Panc1 (cell line): Measurements from ENCODE around the gene TRIB2. TPM values are rescaled to one million over a fixed set of nuclear protein-coding genes. Genes with fewer than 3 reads are reported as not detected.

Source experiments
- ATAC-seq: fragments of 200-7000 bp; cut with Tn5 transposase; 2 replicates; pipeline ENCODE4 v1.9.1; 2020; ENCODE audit warnings: mild to moderate bottlenecking, moderate library complexity
- BruUV-seq: library from RNA; stranded (reverse); fragments of 400-500 nt; replicated peaks from 2 replicates; lab custom pipeline; 2021; lab: Mats Ljungman, UMichigan
- CTCF ChIA-PET: fragments of 300-600 bp; sonication (Branson Sonifier 250); formaldehyde crosslinking; loops from one replicate; lab custom pipeline; 2022; ENCODE audit warnings: antibody characterized with exemption; lab: Charles Lee
- POLR2A ChIA-PET: fragments of 300-600 bp; sonication (Branson Sonifier 250); formaldehyde crosslinking; loops from one replicate; lab custom pipeline; 2022; ENCODE audit warnings: antibody characterized with exemption; lab: Charles Lee
- DNase-seq: peaks from one replicate; pipeline ENCODE4 v3.0.0-alpha.2; 2010; ENCODE audit warnings: low read depth, low spot score
- H3K27ac ChIP-seq: 2 replicates; pipeline ENCODE4 v1.5.1; 2011; ENCODE audit warnings: mild to moderate bottlenecking, low read length, inconsistent platforms
- H3K27me3 ChIP-seq: fragments of 200-500 bp; sonication (Bioruptor generic); 2 replicates; pipeline ENCODE4 v1.6.0; 2014; ENCODE audit warnings: low read length, inconsistent platforms; ENCODE audit not compliant: control insufficient read depth, insufficient read depth
- H3K36me3 ChIP-seq: fragments of 200-500 bp; sonication (Bioruptor generic); 2 replicates; pipeline ENCODE4 v1.5.1; 2014; ENCODE audit warnings: inconsistent platforms, mild to moderate bottlenecking, low read length, moderate library complexity; ENCODE audit not compliant: control insufficient read depth, insufficient read depth
- H3K4me1 ChIP-seq: 2 replicates; pipeline ENCODE4 v1.5.1; 2011; ENCODE audit warnings: inconsistent platforms, mild to moderate bottlenecking, low read length, moderate library complexity; ENCODE audit not compliant: control insufficient read depth, insufficient read depth
- H3K4me3 ChIP-seq, 2 experiments: 2 replicates each; pipeline ENCODE4 v1.5.1; 2011 to 2012; ENCODE audit warnings: low read depth in 2 of 2, low read length in 2 of 2, mild to moderate bottlenecking in 2 of 2, inconsistent platforms in 1 of 2, moderate library complexity in 1 of 2
- H3K9me3 ChIP-seq: fragments of 200-500 bp; sonication (Bioruptor generic); 2 replicates; pipeline ENCODE4 v1.5.1; 2014; ENCODE audit warnings: low read depth, mild to moderate bottlenecking, inconsistent platforms, low read length, moderate library complexity; ENCODE audit not compliant: control insufficient read depth, insufficient read depth
- POLR2AphosphoS5 ChIP-seq: IDR thresholded peaks from 2 replicates; pipeline ENCODE4 v1.6.1; 2012; ENCODE audit warnings: mild to moderate bottlenecking, low read depth, low read length, moderate library complexity
- SIN3A ChIP-seq: IDR thresholded peaks from 2 replicates; pipeline ENCODE4 v1.6.1; 2012; ENCODE audit warnings: low read depth, mild to moderate bottlenecking, low read length, moderate library complexity, borderline replicate concordance; ENCODE audit not compliant: insufficient read depth
- TCF7L2 ChIP-seq: IDR thresholded peaks from 2 replicates; pipeline ENCODE4 v1.6.1; 2011; ENCODE audit warnings: mild to moderate bottlenecking, low read depth, low read length, inconsistent platforms
- in situ Hi-C: cut with HindIII; loops from 2 replicates; pipeline ENCODE4 v1.10.0; 2016; ENCODE audit warnings: low sequenced_read_pairs, low pct_unique_long_range_greater_than_20kb
- intact Hi-C: fragments of 100-400 bp; cut with micrococcal nuclease; formaldehyde crosslinking; loops from one replicate; pipeline ENCODE4 v1.10.0; 2022; ENCODE audit not compliant: unreplicated experiment
- total RNA-seq: library from RNA; stranded (reverse); gene quantifications from one replicate; pipeline ENCODE4 v1.2.1, GENCODE V29; 2021; ENCODE audit not compliant: unreplicated experiment
- TF ChIP-seq, protein P1 (sequence below): fragments of 450-650 bp; IDR thresholded peaks from 2 replicates; pipeline ENCODE4 v1.5.1; 2017; ENCODE audit warnings: mild to moderate bottlenecking
- TF ChIP-seq, protein P2 (sequence below), 2 experiments: IDR thresholded peaks; 2 replicates each; pipeline ENCODE4 v1.6.1; 2011 to 2012; ENCODE audit warnings: low read depth in 2 of 2, control low read depth in 1 of 2, low read length in 1 of 2, mild to moderate bottlenecking in 1 of 2, moderate library complexity in 1 of 2; ENCODE audit not compliant: insufficient read depth in 1 of 2

The TRIB2 gene
- total RNA-seq, 1 experiment from 2014 or later = 43.2 TPM

DNA sequence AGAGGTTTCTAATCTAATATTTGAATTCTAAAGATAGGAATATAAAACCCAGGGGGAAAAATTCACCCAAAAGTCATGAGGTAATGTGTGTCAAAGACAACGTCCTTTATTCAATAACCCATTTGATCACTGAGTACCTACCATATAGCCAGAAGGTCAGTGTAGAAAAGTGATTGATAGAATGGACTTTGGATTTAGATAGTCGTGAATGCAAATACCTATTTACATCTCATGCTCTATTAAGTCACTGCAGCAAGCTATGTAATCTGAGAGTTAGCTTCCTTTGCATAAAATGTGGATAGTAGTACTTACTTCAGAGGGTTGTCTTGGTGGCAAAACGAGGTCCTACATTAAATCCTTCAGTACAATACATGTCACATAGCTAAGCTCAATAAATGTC lies 27.8 kb upstream of the TRIB2 start:
- Histone ChIP-seq H3K36me3 (no peaks in the 10 kb centered on the region), H3K4me3 (no peak overlapping the region), H3K27ac (no peak overlapping the region), H3K27me3 (no peaks in the 10 kb centered on the region), H3K9me3 (peaks cover 3% of the 10 kb centered on the region; the same call in 1 of the 2 replicates), H3K4me1 (peaks cover 5% of the 10 kb centered on the region; the same call in 1 of the 2 replicates)
- DNase-seq (no peak), ATAC-seq (no peak)
- CTCF ChIA-PET = no interaction called here
- POLR2A ChIA-PET = no interaction called here
- BruUV-seq = no TSS peak
- intact Hi-C loops (no loop called here), in situ Hi-C loops (no loop called here)
- TF ChIP-seq TCF7L2 (no peak), POLR2AphosphoS5 (no peak), SIN3A (no peak)
- TF ChIP-seq, protein P1, sequence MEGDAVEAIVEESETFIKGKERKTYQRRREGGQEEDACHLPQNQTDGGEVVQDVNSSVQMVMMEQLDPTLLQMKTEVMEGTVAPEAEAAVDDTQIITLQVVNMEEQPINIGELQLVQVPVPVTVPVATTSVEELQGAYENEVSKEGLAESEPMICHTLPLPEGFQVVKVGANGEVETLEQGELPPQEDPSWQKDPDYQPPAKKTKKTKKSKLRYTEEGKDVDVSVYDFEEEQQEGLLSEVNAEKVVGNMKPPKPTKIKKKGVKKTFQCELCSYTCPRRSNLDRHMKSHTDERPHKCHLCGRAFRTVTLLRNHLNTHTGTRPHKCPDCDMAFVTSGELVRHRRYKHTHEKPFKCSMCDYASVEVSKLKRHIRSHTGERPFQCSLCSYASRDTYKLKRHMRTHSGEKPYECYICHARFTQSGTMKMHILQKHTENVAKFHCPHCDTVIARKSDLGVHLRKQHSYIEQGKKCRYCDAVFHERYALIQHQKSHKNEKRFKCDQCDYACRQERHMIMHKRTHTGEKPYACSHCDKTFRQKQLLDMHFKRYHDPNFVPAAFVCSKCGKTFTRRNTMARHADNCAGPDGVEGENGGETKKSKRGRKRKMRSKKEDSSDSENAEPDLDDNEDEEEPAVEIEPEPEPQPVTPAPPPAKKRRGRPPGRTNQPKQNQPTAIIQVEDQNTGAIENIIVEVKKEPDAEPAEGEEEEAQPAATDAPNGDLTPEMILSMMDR = no peak
- TF ChIP-seq, protein P2, sequence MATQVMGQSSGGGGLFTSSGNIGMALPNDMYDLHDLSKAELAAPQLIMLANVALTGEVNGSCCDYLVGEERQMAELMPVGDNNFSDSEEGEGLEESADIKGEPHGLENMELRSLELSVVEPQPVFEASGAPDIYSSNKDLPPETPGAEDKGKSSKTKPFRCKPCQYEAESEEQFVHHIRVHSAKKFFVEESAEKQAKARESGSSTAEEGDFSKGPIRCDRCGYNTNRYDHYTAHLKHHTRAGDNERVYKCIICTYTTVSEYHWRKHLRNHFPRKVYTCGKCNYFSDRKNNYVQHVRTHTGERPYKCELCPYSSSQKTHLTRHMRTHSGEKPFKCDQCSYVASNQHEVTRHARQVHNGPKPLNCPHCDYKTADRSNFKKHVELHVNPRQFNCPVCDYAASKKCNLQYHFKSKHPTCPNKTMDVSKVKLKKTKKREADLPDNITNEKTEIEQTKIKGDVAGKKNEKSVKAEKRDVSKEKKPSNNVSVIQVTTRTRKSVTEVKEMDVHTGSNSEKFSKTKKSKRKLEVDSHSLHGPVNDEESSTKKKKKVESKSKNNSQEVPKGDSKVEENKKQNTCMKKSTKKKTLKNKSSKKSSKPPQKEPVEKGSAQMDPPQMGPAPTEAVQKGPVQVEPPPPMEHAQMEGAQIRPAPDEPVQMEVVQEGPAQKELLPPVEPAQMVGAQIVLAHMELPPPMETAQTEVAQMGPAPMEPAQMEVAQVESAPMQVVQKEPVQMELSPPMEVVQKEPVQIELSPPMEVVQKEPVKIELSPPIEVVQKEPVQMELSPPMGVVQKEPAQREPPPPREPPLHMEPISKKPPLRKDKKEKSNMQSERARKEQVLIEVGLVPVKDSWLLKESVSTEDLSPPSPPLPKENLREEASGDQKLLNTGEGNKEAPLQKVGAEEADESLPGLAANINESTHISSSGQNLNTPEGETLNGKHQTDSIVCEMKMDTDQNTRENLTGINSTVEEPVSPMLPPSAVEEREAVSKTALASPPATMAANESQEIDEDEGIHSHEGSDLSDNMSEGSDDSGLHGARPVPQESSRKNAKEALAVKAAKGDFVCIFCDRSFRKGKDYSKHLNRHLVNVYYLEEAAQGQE (IDR thresholded peaks at IDR 0.05; ENCODE audit: insufficient read depth in 1 of 2, low read depth in 2 of 2, low read length in 1 of 2) = no peak

DNA sequence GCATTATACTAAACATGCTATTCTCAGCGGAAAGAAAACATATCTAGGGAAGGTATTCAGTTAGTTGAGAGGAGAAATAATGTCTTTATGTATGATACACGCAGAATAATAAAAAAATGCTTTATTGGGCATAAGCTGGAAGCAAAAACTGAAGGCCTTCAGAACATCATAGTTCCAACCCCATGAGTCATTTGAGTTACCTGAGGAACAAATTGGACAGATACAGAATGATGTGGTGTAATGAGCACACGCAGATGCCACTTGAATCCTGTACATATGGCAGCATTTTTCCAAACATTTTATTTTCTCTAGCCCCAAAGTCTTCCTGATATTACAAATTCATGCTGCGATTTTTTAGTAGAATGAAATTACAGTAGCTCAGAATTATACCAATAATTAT lies 23.2 kb upstream of the TRIB2 start:
- CTCF ChIA-PET = no interaction called here
- H3K9me3 ChIP-seq = peaks cover 13% of the 10 kb centered on the region; the same call in 1 of the 2 replicates
- H3K27ac ChIP-seq = no peak overlapping the region
- no peaks in the 10 kb centered on the region for H3K4me1 ChIP-seq
- DNase-seq (no peak), ATAC-seq (no peak)
- H3K4me3 ChIP-seq = no peak overlapping the region
- POLR2A ChIA-PET = no interaction called here
- no peaks in the 10 kb centered on the region for H3K36me3 ChIP-seq
- in situ Hi-C loops (no loop called here), intact Hi-C loops (no loop called here)
- TF ChIP-seq, protein P1 = no peak
- no peak for TF ChIP-seq TCF7L2
- no peak for TF ChIP-seq SIN3A
- no peak for TF ChIP-seq POLR2AphosphoS5
- TF ChIP-seq, protein P2 (IDR thresholded peaks at IDR 0.05; ENCODE audit: insufficient read depth in 1 of 2, low read depth in 2 of 2, low read length in 1 of 2) = no peak
- no peaks in the 10 kb centered on the region for H3K27me3 ChIP-seq
- no TSS peak for BruUV-seq
